Muscle layer of duodenum (tissue), 2 donors: Measurements from ENCODE around the gene C1QL2.

Experiments used
- H3K27ac ChIP-seq: one replicate; pipeline ENCODE4 v1.7.0; 2013; ENCODE audit warnings: mild to moderate bottlenecking, low read length
- H3K27me3 ChIP-seq: one replicate; pipeline ENCODE4 v1.7.0; 2013; ENCODE audit warnings: low read depth, mild to moderate bottlenecking, control low read depth, low read length
- H3K36me3 ChIP-seq, 2 donors: one replicate each; pipeline ENCODE4 v1.7.0; 2013; ENCODE audit warnings: low read length in 2 of 2, control low read depth in 1 of 2, mild to moderate bottlenecking in 1 of 2; ENCODE audit not compliant: insufficient read depth in 2 of 2, control insufficient read depth in 1 of 2
- H3K4me1 ChIP-seq, 2 donors: one replicate each; pipeline ENCODE4 v1.7.0; 2013; ENCODE audit warnings: low read length in 2 of 2, mild to moderate bottlenecking in 2 of 2, control low read depth in 1 of 2, moderate library complexity in 1 of 2; ENCODE audit not compliant: insufficient read depth in 2 of 2, control insufficient read depth in 1 of 2
- H3K4me3 ChIP-seq, 2 donors: one replicate each; pipeline ENCODE4 v1.7.0; 2013; ENCODE audit warnings: low read length in 2 of 2, low read depth in 1 of 2, mild to moderate bottlenecking in 1 of 2
- H3K9me3 ChIP-seq, 2 donors: one replicate each; pipeline ENCODE4 v1.7.0; 2013; ENCODE audit warnings: low read length in 2 of 2, control low read depth in 1 of 2, mild to moderate bottlenecking in 1 of 2; ENCODE audit not compliant: control insufficient read depth in 1 of 2
- donor health status: healthy.

The C1QL2 gene

GRCh38 chr2:119113489-119113770 is 45.1 kb downstream of the C1QL2 start:
- H3K27me3 ChIP-seq, result no peaks in the 10 kb centered on the region
- no peak overlapping the region for H3K27ac ChIP-seq
- no peak overlapping the region for H3K4me3 ChIP-seq
- peaks cover 0 to 11% of the 10 kb centered on the region in 2 donors for H3K9me3 ChIP-seq
- H3K36me3 ChIP-seq, result no peaks in the 10 kb centered on the region
- no peaks in the 10 kb centered on the region for H3K4me1 ChIP-seq

- no peaks in the 10 kb centered on the region for H3K36me3 ChIP-seq
- peaks cover 0 to 11% of the 10 kb centered on the region in 2 donors for H3K9me3 ChIP-seq
- H3K4me3 ChIP-seq, result no peak overlapping the region
- H3K27ac ChIP-seq, result no peak overlapping the region
- H3K27me3 ChIP-seq, result no peaks in the 10 kb centered on the region
- no peaks in the 10 kb centered on the region for H3K4me1 ChIP-seq
These were observed 45.6 kb downstream of the C1QL2 start for GRCh38 chr2:119112770-119113488.

GRCh38 chr2:119112230-119112629 is 46.3 kb downstream of the C1QL2 start:
- Histone ChIP-seq H3K4me3 (no peak overlapping the region), H3K27ac (no peak overlapping the region), H3K36me3 (no peaks in the 10 kb centered on the region), H3K4me1 (no peaks in the 10 kb centered on the region), H3K27me3 (no peaks in the 10 kb centered on the region), H3K9me3 (peaks cover 0 to 11% of the 10 kb centered on the region in 2 donors)

GRCh38 chr2:119111115-119111975 is 47.2 kb downstream of the C1QL2 start:
- H3K4me3 ChIP-seq, result no peak overlapping the region
- H3K27me3 ChIP-seq, result no peaks in the 10 kb centered on the region
- H3K27ac ChIP-seq, result no peak overlapping the region
- peaks cover 0 to 11% of the 10 kb centered on the region in 2 donors for H3K9me3 ChIP-seq
- H3K36me3 ChIP-seq, result no peaks in the 10 kb centered on the region
- no peaks in the 10 kb centered on the region for H3K4me1 ChIP-seq

- Histone ChIP-seq H3K4me3 (no peak overlapping the region), H3K9me3 (peaks cover 0 to 11% of the 10 kb centered on the region in 2 donors), H3K27me3 (no peaks in the 10 kb centered on the region), H3K36me3 (no peaks in the 10 kb centered on the region), H3K27ac (no peak overlapping the region), H3K4me1 (no peaks in the 10 kb centered on the region)
These were observed 48.7 kb downstream of the C1QL2 start for GRCh38 chr2:119109866-119110265.

- peaks cover 0 to 17% of the 10 kb centered on the region in 2 donors for H3K9me3 ChIP-seq
- no peaks in the 10 kb centered on the region for H3K4me1 ChIP-seq
- no peaks in the 10 kb centered on the region for H3K27me3 ChIP-seq
- H3K36me3 ChIP-seq, result no peaks in the 10 kb centered on the region
- H3K27ac ChIP-seq, result no peak overlapping the region
- H3K4me3 ChIP-seq, result no peak overlapping the region
These were observed 50.4 kb downstream of the C1QL2 start for GRCh38 chr2:119108186-119108585.

- no peaks in the 10 kb centered on the region for H3K27me3 ChIP-seq
- peaks cover 0 to 20% of the 10 kb centered on the region in 2 donors for H3K9me3 ChIP-seq
- no peak overlapping the region for H3K27ac ChIP-seq
- no peaks in the 10 kb centered on the region for H3K36me3 ChIP-seq
- H3K4me3 ChIP-seq, result no peak overlapping the region
- H3K4me1 ChIP-seq, result no peaks in the 10 kb centered on the region
These were observed 52.2 kb downstream of the C1QL2 start for GRCh38 chr2:119106301-119106897.
